ENCODE results near the gene BAK1. TPM values are rescaled to one million over a fixed set of nuclear protein-coding genes. Genes with fewer than 3 reads are reported as not detected.
"Not testable (repeated sequence)": the region's sequence is repeated elsewhere in the genome, so short reads cannot be mapped to it uniquely, and the experiment has no call there.

Gene BAK1
- total RNA-seq, 1 donor from 2014 or later, result 28.2 TPM

GRCh38 chr6:33587529-33587928 is 7.5 kb upstream of the BAK1 start:
- no peak for DNase-seq (ENCODE audit: low spot score)

DNA sequence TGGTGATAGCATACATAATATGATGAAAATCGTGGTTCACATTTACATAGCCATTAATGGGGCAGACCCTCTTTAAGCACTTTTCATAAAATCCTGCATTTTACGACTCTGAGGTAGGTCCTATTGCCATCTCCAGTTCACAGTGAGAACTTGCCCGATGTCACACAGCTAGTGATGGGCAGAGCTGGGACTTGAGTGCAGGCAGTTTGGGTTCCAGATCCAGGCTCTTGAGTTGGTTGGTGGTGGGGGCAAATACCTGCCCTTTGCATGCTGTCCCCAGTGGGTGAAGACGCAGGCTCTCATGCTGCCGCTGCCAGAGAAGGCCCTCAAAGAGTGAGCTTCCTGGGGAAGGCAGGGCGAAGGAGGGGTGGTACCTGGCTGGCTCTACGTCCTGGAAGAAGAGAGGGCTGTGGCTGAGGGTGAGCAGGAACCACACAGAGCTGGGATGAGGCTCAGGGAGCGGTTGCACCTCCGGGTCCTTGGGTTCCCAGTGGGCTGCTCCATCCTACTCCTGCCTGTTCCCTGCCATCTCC is 6.1 kb upstream of the BAK1 start:
- no peak for DNase-seq (ENCODE audit: low spot score)

GRCh38 chr6:33585403-33586107 is 5.5 kb upstream of the BAK1 start:
- peak; percentile 82 for DNase-seq (ENCODE audit: low spot score)

- DNase-seq (ENCODE audit: low spot score), result no peak
Measured at GRCh38 chr6:33584700-33585402, 4.8 kb upstream of the BAK1 start.

GRCh38 chr6:33583591-33584155 is 3.6 kb upstream of the BAK1 start:
- no peak for DNase-seq (ENCODE audit: low spot score)

GRCh38 chr6:33581186-33581585 is 1.1 kb upstream of the BAK1 start:
- no peak for DNase-seq (ENCODE audit: low spot score)

DNA sequence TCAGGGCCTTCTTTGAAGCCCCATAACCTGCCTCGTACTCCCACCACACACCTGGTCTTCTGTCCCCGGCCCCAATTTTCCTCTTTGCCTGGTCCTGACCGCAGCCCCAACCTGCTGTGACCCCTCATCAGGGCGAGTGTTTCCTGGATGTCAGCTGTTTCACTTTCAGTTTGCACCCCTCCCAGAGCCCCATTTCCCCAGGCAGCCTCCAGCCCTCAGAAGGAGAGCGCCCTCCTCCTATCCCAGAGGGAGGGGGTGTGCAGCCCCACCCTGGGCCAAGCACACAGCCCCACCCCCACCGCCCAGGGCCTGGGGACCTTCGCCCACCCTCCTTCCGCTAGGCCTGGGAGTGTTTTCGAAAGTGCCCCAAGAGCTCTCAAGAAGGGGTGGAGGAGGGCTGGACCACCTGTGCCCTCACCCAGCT is 1.5 kb downstream of the BAK1 start:
- DNase-seq (ENCODE audit: low spot score), result no peak

DNA sequence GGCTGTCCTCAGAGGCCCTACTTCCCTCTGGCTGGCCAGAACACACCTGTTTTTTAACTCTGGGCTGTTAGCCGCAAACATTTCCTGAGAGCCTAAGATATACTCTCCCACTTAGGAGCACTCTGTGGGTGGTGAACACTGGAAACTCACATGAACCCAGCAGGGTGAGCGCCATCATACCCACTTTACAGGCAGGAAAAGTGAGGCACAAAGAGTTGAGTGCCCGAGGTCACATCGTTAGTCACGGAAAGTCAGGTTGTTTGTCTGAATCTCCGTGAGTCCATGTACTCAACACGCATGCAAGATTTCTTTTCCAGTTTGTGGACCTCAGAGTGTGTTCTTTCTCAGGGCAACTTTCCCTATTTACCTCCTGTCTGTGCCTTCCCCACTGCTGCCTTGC is 1.9 kb downstream of the BAK1 start:
- DNase-seq (ENCODE audit: low spot score), result no peak

- DNase-seq (ENCODE audit: low spot score), result no peak
Measured at GRCh38 chr6:33577718-33578117, 2.4 kb downstream of the BAK1 start.

DNA sequence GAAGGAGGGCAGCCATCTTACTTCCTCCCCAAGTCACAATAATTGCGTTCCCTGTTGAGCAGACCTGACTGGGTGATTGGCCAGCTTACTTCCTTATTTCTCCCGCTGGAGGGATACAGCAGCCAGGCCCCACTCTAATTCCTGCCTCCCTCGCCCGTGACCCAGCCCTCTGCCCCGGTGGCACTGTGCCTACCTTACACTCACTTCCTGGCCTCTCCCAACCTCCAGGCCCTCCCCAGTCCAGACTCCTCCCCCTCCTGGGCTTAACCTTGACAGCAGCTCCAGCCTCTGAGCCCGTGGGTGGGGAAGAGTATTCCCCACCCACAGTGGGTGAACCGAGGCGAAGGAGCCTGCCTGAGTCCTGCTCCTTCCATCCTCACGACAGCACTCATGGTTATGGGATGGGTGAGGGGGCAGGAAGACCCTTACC is 3.0 kb downstream of the BAK1 start:
- DNase-seq (ENCODE audit: low spot score), result peak; percentile 84

DNA sequence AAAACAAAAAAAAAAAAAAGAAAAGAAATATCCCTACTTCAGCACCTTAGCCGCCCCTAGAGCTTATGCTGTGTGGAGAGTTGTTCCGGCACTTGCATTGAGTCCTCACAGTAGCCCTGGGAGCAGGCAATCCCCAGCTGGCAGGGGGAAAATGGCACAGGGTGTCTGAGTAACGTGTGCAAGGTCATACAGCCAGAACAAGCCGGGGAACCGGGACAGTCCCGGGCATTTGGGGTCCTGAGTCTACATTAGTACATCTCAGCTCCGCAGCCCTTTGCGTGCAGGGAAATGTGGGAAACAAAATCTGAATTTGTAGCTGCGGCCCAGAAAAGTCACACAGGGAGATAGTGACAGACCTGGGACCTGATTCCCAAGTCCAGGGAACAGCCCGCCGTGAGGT is 3.4 kb downstream of the BAK1 start:
- DNase-seq (ENCODE audit: low spot score), result no peak

DNA sequence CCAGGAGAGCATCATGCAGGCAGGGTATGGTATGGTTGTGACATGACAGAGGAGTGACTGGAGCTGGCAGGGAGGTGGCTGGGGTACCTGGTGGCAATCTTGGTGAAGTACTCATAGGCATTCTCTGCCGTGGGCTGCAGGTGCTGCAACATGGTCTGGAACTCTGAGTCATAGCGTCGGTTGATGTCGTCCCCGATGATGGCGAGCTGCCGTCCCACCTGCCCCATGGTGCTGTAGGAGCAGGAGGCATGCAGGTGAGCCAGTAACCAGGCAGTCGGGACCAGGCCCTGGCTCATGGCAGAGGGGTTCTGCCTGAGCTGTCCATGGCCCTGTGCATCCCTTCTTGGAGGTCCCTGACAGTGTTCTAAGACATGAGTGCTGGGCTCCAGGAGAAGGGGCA is 4.9 kb downstream of the BAK1 start:
- DNase-seq (ENCODE audit: low spot score), result no peak

- DNase-seq (ENCODE audit: low spot score), result no peak
Measured at GRCh38 chr6:33571637-33572316, 8.3 kb downstream of the BAK1 start.

DNA sequence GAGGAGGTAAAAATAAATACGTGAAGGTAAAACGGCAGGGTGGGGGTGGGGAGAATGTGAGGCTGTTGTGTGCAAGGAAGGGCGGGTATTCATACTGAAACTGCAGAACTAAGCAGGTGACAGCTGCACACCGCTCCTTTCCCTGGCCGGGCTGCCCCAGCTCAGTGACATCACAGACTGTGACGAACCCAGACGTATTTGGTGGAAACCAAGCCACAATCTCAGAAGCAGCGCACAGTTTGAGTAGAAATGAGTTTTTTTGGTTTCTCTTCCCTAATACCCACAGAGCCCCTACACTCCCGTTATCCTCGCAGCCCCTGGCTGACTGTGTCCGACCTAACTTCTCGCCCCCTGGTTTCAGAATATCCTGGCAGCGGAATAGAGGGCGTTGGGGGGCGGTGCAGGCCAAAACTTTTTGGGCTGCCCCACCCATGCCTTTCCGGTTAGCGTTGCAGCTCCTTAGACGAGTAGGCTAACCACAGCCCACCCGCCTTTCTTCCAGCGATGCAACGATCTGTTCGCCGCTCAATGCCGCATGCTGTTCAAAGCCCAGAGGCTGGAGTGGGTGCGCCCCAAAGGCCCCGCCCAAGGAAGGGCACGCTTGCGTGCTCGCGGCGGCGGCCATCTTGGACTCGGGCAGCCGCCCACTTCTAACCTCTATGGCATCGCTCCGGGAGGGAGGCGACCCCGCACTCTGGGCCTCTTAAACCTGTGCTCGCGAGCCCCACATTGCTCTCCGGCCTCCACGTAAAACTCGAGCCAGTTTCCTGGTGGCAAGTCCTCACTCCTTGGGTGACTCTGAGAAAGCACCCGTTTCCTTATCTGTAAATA is 9.1 kb downstream of the BAK1 start:
- peak; percentile 80 for DNase-seq (ENCODE audit: low spot score)

DNA sequence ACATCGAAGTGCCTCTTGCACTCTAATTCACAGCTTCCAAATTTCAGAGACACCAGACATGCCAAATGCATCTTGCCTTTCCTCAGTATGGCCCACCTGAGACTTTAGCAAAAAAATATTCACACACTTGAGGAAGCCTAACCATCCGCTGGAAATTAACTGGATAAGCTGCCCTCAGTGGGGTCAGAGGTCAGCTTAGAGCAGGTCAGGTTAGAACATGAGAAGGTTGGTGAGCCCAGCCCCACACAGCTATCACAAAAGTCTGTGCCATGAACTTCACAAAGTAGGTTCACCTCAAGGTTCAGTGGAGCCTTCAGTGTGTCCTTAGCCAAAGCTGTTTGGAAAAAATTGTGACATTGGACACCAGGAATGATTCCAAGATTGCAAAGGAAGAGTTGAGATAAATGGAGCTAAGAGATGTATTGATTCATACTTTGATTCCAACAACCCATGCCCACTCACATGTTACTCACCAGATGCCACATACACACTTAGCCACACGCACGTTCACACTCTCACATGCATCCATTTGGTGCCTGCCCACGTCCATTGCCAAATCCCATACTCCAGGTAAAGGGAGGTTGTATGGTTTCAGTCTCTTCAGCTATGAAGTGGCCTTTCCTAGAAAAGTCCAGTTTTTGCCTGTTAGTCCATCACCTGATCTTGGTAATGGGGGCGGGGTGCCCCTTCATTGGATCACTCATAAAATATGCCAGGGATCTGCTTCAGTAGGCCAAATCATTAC is 11.1 kb downstream of the BAK1 start:
- DNase-seq (ENCODE audit: low spot score), result no peak

DNA sequence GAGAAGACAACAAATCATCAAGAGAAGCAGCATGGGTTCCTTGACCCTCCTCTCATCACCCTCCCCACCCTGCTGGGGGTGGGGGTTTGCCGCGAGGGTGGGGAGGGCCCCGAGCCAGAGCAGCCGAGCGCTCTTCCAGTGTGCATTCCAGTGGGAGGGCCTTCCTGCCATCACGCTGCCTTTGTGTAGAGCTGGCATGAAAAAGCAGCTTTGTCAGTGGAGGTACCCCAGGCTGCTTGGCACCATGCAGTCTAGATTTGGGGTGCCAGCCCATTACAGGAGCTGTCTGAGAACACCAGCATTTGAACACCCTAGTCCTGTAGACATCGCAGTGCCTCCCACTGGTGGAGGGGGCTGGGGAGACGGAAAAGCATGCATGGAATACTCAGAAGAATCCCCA is 12.2 kb downstream of the BAK1 start:
- DNase-seq (ENCODE audit: low spot score), result no peak

DNA sequence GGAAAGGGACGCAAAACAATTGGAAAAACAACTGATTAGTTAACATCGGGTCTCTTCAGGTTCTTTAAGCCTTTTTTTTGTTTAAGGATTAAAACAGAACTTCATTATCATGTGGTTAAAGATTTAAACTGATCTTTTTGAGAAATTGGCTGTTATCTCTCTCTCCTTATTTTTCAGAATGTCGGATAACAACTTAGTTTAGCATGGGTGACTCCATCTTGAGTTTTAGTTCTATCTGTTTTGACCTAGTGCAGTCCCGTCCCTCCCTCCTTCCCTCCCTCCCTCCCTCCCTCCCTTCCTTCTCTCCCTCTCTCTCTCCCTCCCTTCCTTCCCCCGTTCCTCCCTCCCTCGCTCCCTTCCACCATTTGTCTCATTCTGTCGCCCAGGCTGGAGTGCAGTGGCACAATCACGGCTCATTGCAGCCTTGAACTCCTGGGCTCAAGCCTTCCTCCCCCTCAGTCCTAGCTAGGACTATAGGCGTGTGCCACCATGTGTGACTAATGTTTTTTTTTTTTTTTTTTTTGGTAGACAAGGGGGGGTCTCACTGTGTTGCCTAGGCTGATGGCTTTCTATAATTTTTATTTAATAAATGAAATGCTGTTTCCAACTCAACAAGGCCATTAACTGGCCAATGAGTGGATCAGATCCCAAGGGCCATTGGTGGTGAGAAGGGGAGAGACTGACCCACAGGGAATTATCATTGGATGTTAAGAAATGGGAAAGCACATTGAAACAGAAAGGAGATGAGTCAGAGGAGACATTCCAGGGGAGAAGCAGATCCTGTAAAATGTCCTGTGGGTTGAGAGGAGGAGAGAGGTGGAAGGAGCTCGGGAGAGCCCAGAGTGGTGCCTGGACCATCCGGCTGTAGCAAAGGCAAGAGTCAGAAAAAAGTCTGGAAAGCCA is 13.6 kb downstream of the BAK1 start:
- no peak for DNase-seq (ENCODE audit: low spot score)

- no peak for DNase-seq (ENCODE audit: low spot score)
Measured at GRCh38 chr6:33558801-33559200, 21.3 kb downstream of the BAK1 start.

GRCh38 chr6:33557376-33557775 is 22.7 kb downstream of the BAK1 start:
- no peak for DNase-seq (ENCODE audit: low spot score)

DNA sequence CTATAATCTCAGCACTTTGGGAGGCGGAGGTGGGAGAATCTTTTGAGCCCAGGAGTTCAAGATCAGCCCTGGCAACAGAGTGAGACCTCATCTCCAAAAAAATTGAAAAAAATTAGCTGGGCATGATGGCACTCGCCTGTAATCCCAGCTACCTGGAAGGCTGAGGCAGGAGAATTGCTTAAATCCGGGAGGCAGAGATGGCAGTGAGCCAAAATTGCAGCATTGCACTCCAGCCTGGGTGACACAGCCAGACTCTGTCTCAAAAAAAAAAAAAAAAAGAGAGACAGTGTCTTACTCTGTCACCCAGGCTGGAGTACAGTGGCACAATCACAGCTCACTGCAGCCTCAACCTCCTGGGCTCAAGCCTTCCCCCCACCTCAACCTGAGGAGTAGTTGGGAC is 27.2 kb downstream of the BAK1 start:
- not testable (repeated sequence) for DNase-seq (ENCODE audit: low spot score)
